ENCODE data around the gene KIF16B.

- no peak for TF ChIP-seq POLR2AphosphoS5 (IDR thresholded peaks at IDR 0.05; ENCODE audit: low read depth, low read length)
- no peak for TF ChIP-seq TAF1 (IDR thresholded peaks at IDR 0.05; ENCODE audit: borderline replicate concordance, insufficient read depth, low read length)
- no peak for TF ChIP-seq REST (IDR thresholded peaks at IDR 0.05; ENCODE audit: insufficient read depth in 1 of 2, low read depth in 2 of 2, low read length in 2 of 2)
- no peak for TF ChIP-seq SIN3A (IDR thresholded peaks at IDR 0.05; ENCODE audit: borderline replicate concordance, insufficient read depth, low read length)
Observed at GRCh38 chr20:16479666-16480065, 93.6 kb downstream of the KIF16B start.
